K562 (cell line): ENCODE results near the gene PHKG1. TPM values are rescaled to one million over a fixed set of nuclear protein-coding genes. Genes with fewer than 3 reads are reported as not detected.
A peak's percentile ranks its signal among the peaks of the same experiment; 100 is the strongest.

Source experiments
- BRD9 ChIP-seq: fragments of 450-650 bp; IDR thresholded peaks from 2 replicates; pipeline ENCODE4 v1.6.1; 2018; ENCODE audit warnings: low read depth; ENCODE audit not compliant: partially characterized antibody
- CBFA2T2 ChIP-seq: fragments of 450-650 bp; conservative IDR thresholded peaks from 2 replicates; pipeline ENCODE4 v1.6.1; 2017; ENCODE audit warnings: mild to moderate bottlenecking
- CBX5 ChIP-seq: IDR thresholded peaks from 2 replicates; pipeline ENCODE4 v1.6.1; 2014; ENCODE audit warnings: low read depth, borderline replicate concordance
- KDM4B ChIP-seq, 2 experiments: fragments of 450-650 bp in 1 of 2; sonication (generic) in 1 of 2; IDR thresholded peaks; 2 replicates each; pipeline ENCODE4 v1.6.1; 2016 to 2017; ENCODE audit warnings: borderline replicate concordance in 2 of 2, antibody characterized with exemption in 1 of 2, low read depth in 1 of 2, mild to moderate bottlenecking in 1 of 2
- PCBP2 ChIP-seq: fragments of 200-400 bp; formaldehyde crosslinking; IDR thresholded peaks from 2 replicates; pipeline ENCODE4 v1.6.1; 2018; ENCODE audit warnings: low read length, low read depth, mild to moderate bottlenecking, moderate library complexity; ENCODE audit not compliant: poor library complexity, severe bottlenecking
- REST ChIP-seq, 2 experiments: fragments of 450-650 bp; formaldehyde crosslinking in 1 of 2; IDR thresholded peaks; 2 replicates each; pipeline versions ENCODE4 v1.4.0 to v1.6.1; 2014 to 2020; ENCODE audit warnings: mild to moderate bottlenecking in 2 of 2, borderline replicate concordance in 1 of 2, low read depth in 1 of 2
- TCF7 ChIP-seq: sonication (generic); IDR thresholded peaks from 2 replicates; pipeline ENCODE4 v1.6.1; 2016; ENCODE audit warnings: antibody characterized with exemption, borderline replicate concordance
- ZNF766 ChIP-seq: fragments of 200-800 bp; sonication (Bioruptor generic); conservative IDR thresholded peaks from 2 replicates; pipeline ENCODE4 v1.6.1; 2016; ENCODE audit warnings: missing genetic modification characterization, missing compliant biosample characterization
- polyA plus RNA-seq, 8 experiments: library from polyadenylated mRNA; depleted of rRNA in 4 of 8; stranded (reverse) in 5 of 8; unstranded in 3 of 8; fragments of >200 nt; fragmentation: Nextera tagmentation in 2 of 8; fragmentation: Illumina TruSeq in 1 of 8; extraction: Ambion mirVana in 2 of 8; extraction: Trizol in 1 of 8; gene quantifications; 2 replicates each; pipeline versions ENCODE4 v1.2.1 to v1.2.3, GENCODE V29; 2011 to 2014; ENCODE audit warnings: inconsistent platforms in 1 of 8, missing spikeins in 1 of 8
- total RNA-seq, 7 experiments: library from RNA; depleted of rRNA in 6 of 7; stranded (reverse); fragments of >200 nt in 6 of 7; fragmentation: Illumina TruSeq in 2 of 7; extraction: Trizol in 2 of 7; gene quantifications; 2 replicates each; pipeline versions ENCODE4 v1.2.1 to v1.2.3, GENCODE V29; 2011 to 2021; ENCODE audit warnings: low replicate concordance in 1 of 7
- TF ChIP-seq, protein P1 (sequence below): fragments of 450-650 bp; IDR thresholded peaks from 2 replicates; pipeline ENCODE4 v1.7.0; 2016; ENCODE audit warnings: borderline replicate concordance
- TF ChIP-seq, protein P2 (sequence below): fragments of 450-650 bp; IDR thresholded peaks from one replicate; pipeline ENCODE4 v1.6.1; 2018; ENCODE audit warnings: mild to moderate bottlenecking, moderate library complexity; ENCODE audit not compliant: partially characterized antibody
- TF ChIP-seq, protein P3 (sequence below), 2 experiments: fragments of 200-800 bp in 1 of 2; sonication (Bioruptor generic) in 1 of 2; sonication (generic) in 1 of 2; formaldehyde crosslinking in 1 of 2; IDR thresholded peaks in 1 of 2; conservative IDR thresholded peaks in 1 of 2; 2 replicates each; pipeline versions ENCODE4 v1.5.0 to v1.6.1; 2016 to 2020; ENCODE audit warnings: missing compliant biosample characterization in 1 of 2, missing genetic modification characterization in 1 of 2, missing genetic modification reagents in 1 of 2

Gene PHKG1
- total and polyA plus RNA-seq, 9 of the 15 experiments (the other 6 are each of a cell fraction or from before 2014, with no cell fraction given) = 0.10 to 0.83 (median 0.46) TPM

- TF ChIP-seq REST (IDR thresholded peaks at IDR 0.05; ENCODE audit: borderline replicate concordance) (no peak), REST (CRISPR knock-in tag; IDR thresholded peaks at IDR 0.05; ENCODE audit: low read depth) (0 out of 2 replicates have a peak, but pooled peaks have one; percentile 28), ZNF766 (CRISPR knock-in tag) (no peak), KDM4B (IDR thresholded peaks at IDR 0.05; ENCODE audit: borderline replicate concordance in 2 of 2, low read depth in 1 of 2) (no peak), CBX5 (no peak), CBFA2T2 (no peak), BRD9 (no peak), PCBP2 (no peak), TCF7 (no peak)
- TF ChIP-seq, protein P1, sequence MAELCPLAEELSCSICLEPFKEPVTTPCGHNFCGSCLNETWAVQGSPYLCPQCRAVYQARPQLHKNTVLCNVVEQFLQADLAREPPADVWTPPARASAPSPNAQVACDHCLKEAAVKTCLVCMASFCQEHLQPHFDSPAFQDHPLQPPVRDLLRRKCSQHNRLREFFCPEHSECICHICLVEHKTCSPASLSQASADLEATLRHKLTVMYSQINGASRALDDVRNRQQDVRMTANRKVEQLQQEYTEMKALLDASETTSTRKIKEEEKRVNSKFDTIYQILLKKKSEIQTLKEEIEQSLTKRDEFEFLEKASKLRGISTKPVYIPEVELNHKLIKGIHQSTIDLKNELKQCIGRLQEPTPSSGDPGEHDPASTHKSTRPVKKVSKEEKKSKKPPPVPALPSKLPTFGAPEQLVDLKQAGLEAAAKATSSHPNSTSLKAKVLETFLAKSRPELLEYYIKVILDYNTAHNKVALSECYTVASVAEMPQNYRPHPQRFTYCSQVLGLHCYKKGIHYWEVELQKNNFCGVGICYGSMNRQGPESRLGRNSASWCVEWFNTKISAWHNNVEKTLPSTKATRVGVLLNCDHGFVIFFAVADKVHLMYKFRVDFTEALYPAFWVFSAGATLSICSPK = no peak
- TF ChIP-seq, protein P2, sequence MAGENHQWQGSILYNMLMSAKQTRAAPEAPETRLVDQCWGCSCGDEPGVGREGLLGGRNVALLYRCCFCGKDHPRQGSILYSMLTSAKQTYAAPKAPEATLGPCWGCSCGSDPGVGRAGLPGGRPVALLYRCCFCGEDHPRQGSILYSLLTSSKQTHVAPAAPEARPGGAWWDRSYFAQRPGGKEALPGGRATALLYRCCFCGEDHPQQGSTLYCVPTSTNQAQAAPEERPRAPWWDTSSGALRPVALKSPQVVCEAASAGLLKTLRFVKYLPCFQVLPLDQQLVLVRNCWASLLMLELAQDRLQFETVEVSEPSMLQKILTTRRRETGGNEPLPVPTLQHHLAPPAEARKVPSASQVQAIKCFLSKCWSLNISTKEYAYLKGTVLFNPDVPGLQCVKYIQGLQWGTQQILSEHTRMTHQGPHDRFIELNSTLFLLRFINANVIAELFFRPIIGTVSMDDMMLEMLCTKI = no peak
- TF ChIP-seq, protein P3, sequence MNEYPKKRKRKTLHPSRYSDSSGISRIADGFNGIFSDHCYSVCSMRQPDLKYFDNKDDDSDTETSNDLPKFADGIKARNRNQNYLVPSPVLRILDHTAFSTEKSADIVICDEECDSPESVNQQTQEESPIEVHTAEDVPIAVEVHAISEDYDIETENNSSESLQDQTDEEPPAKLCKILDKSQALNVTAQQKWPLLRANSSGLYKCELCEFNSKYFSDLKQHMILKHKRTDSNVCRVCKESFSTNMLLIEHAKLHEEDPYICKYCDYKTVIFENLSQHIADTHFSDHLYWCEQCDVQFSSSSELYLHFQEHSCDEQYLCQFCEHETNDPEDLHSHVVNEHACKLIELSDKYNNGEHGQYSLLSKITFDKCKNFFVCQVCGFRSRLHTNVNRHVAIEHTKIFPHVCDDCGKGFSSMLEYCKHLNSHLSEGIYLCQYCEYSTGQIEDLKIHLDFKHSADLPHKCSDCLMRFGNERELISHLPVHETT (CRISPR knock-in tag; conservative IDR thresholded peaks at IDR 0.05 in 1 of 2, IDR thresholded peaks at IDR 0.05 in 1 of 2) = peak in 1 of 2 experiments; percentile 89; a peak in 2 of 4 replicates
Measured at GRCh38 chr7:56051339-56052191, 41.2 kb downstream of the PHKG1 start, which contains the start of the genes CCT6A and PSPH (continued).
